ENCODE measurements around the gene ARHGEF38.

- TF ChIP-seq POLR2A (IDR thresholded peaks at IDR 0.05) (no peak), CTCF (IDR thresholded peaks at IDR 0.05) (no peak)
Observed at GRCh38 chr4:105679186-105679585, 126.8 kb downstream of the ARHGEF38 start.
